HG02981 (cell line): ENCODE measurements around the gene IL20.

ENCODE experiments used
- ATAC-seq: cut with Tn5 transposase; IDR thresholded peaks from one replicate; pipeline ENCODE4 v1.9.1; 2021; ENCODE audit warnings: mild to moderate bottlenecking, moderate library complexity; ENCODE audit not compliant: unreplicated experiment

Gene IL20

GRCh38 chr1:206864939-206865671 lies at the start of gene IL20:
IL20 (plus strand) TSS chr1:206865623; CDS start chr1:206865853, 230 bp downstream.
- no peak for ATAC-seq

GRCh38 chr1:206816390-206817287 lies 48.8 kb upstream of the IL20 start:
- peak; percentile 83 for ATAC-seq

- ATAC-seq, result no peak
Observed at GRCh38 chr1:206821493-206821892, 43.9 kb upstream of the IL20 start.

- no peak for ATAC-seq
Observed at GRCh38 chr1:206823727-206824126, 41.7 kb upstream of the IL20 start.

- ATAC-seq, result no peak
Observed at GRCh38 chr1:206824331-206824730, 41.1 kb upstream of the IL20 start.

GRCh38 chr1:206826394-206826793 lies 39.0 kb upstream of the IL20 start:
- ATAC-seq, result no peak

- no peak for ATAC-seq
Observed at GRCh38 chr1:206828061-206828460, 37.4 kb upstream of the IL20 start.

GRCh38 chr1:206828765-206829164 lies 36.7 kb upstream of the IL20 start:
- no peak for ATAC-seq

- no peak for ATAC-seq
Observed at GRCh38 chr1:206829282-206829681, 36.1 kb upstream of the IL20 start.

GRCh38 chr1:206829875-206830274 lies 35.5 kb upstream of the IL20 start:
- ATAC-seq, result no peak

GRCh38 chr1:206831650-206832049 lies 33.8 kb upstream of the IL20 start:
- ATAC-seq, result peak; percentile 42

GRCh38 chr1:206832352-206832880 lies 33.0 kb upstream of the IL20 start:
- ATAC-seq, result no peak

GRCh38 chr1:206833106-206833680 lies 32.2 kb upstream of the IL20 start:
- ATAC-seq, result peak; percentile 39

GRCh38 chr1:206833801-206834200 lies 31.6 kb upstream of the IL20 start:
- ATAC-seq, result no peak

- no peak for ATAC-seq
Observed at GRCh38 chr1:206834217-206834616, 31.2 kb upstream of the IL20 start.

GRCh38 chr1:206834711-206835110 lies 30.7 kb upstream of the IL20 start:
- ATAC-seq, result no peak

- ATAC-seq, result no peak
Observed at GRCh38 chr1:206835186-206835585, 30.2 kb upstream of the IL20 start.

GRCh38 chr1:206836111-206836510 lies 29.3 kb upstream of the IL20 start:
- ATAC-seq, result no peak

GRCh38 chr1:206839006-206839560 lies 26.3 kb upstream of the IL20 start:
- ATAC-seq, result no peak

- ATAC-seq, result no peak
Observed at GRCh38 chr1:206839857-206840256, 25.6 kb upstream of the IL20 start.
